WTC11 (cell line): ENCODE data around the gene SNTB2. TPM values are rescaled to one million over a fixed set of nuclear protein-coding genes. Genes with fewer than 3 reads are reported as not detected.

ENCODE experiments used
- ATAC-seq: fragments of 200-7000 bp; cut with Tn5 transposase; 2 replicates; pipeline ENCODE4 v1.10.0; 2021; ENCODE audit warnings: mild to moderate bottlenecking, moderate library complexity
- CTCF ChIA-PET: fragments of 300-600 bp; sonication (Branson Sonifier 250); formaldehyde crosslinking; loops from one replicate; lab custom pipeline; 2021; ENCODE audit warnings: antibody characterized with exemption; lab: Charles Lee
- POLR2A ChIA-PET: fragments of 350-600 bp; sonication (Branson Sonifier 250); formaldehyde crosslinking; loops from one replicate; lab custom pipeline; 2021; ENCODE audit warnings: antibody characterized with exemption; lab: Charles Lee
- DNase-seq: peaks from one replicate; pipeline ENCODE4 v3.0.0; 2021; ENCODE audit warnings: low spot score
- H3K27ac Mint-ChIP-seq: 2 replicates; pipeline ENCODE4 v1.8.0; 2021; ENCODE audit warnings: mixed read lengths
- H3K27me3 Mint-ChIP-seq: 2 replicates; pipeline ENCODE4 v1.8.0; 2021; ENCODE audit warnings: low read depth, mild to moderate bottlenecking, moderate library complexity, mixed read lengths
- H3K36me3 Mint-ChIP-seq: 2 replicates; pipeline ENCODE4 v1.8.0; 2021; ENCODE audit warnings: mixed read lengths
- H3K4me1 Mint-ChIP-seq: 2 replicates; pipeline ENCODE4 v1.8.0; 2022; ENCODE audit warnings: mixed read lengths
- H3K4me3 Mint-ChIP-seq: 2 replicates; pipeline ENCODE4 v1.8.0; 2021; ENCODE audit warnings: mild to moderate bottlenecking, moderate library complexity, mixed read lengths
- H3K9me3 Mint-ChIP-seq: 2 replicates; pipeline ENCODE4 v1.8.0; 2021; ENCODE audit warnings: mixed read lengths
- ARID4B ChIP-seq: sonication (generic); formaldehyde crosslinking; IDR thresholded peaks from 2 replicates; pipeline ENCODE4 v1.8.0; 2023; ENCODE audit warnings: missing genetic modification reagents, mild to moderate bottlenecking, borderline replicate concordance
- ATF1 ChIP-seq: sonication (generic); formaldehyde crosslinking; IDR thresholded peaks from 2 replicates; pipeline ENCODE4 v1.8.1; 2023; ENCODE audit warnings: mild to moderate bottlenecking, moderate library complexity, missing genetic modification reagents
- ATF2 ChIP-seq: sonication (generic); formaldehyde crosslinking; IDR thresholded peaks from 2 replicates; pipeline ENCODE4 v1.8.1; 2022; ENCODE audit warnings: low read depth, missing genetic modification reagents, borderline replicate concordance
- CREB1 ChIP-seq: sonication (generic); formaldehyde crosslinking; IDR thresholded peaks from 2 replicates; pipeline ENCODE4 v1.8.0; 2023; ENCODE audit warnings: mild to moderate bottlenecking, missing genetic modification reagents
- CREM ChIP-seq: sonication (generic); formaldehyde crosslinking; IDR thresholded peaks from 2 replicates; pipeline ENCODE4 v1.8.1; 2022; ENCODE audit warnings: mild to moderate bottlenecking, missing genetic modification reagents, moderate library complexity
- E2F5 ChIP-seq: sonication (generic); formaldehyde crosslinking; IDR thresholded peaks from 2 replicates; pipeline ENCODE4 v1.8.1; 2022; ENCODE audit warnings: mild to moderate bottlenecking, moderate library complexity, missing genetic modification reagents
- EMX1 ChIP-seq: fragments of 250-450 bp; sonication (Bioruptor Pico); IDR thresholded peaks from 2 replicates; pipeline ENCODE4 v1.8.0; 2021; ENCODE audit warnings: mild to moderate bottlenecking
- FOXK1 ChIP-seq: sonication (generic); formaldehyde crosslinking; IDR thresholded peaks from 2 replicates; pipeline ENCODE4 v1.8.0; 2022; ENCODE audit warnings: mild to moderate bottlenecking, moderate library complexity, missing genetic modification reagents
- FOXP4 ChIP-seq: sonication (generic); formaldehyde crosslinking; IDR thresholded peaks from 2 replicates; pipeline ENCODE4 v1.8.0; 2022; ENCODE audit warnings: mild to moderate bottlenecking, missing genetic modification reagents
- GRHL2 ChIP-seq: fragments of 250-450 bp; sonication (Bioruptor Pico); IDR thresholded peaks from 2 replicates; pipeline ENCODE4 v1.8.0; 2022; ENCODE audit warnings: mild to moderate bottlenecking, moderate library complexity; ENCODE audit not compliant: insufficient replicate concordance, severe bottlenecking
- NFATC4 ChIP-seq: fragments of 250-450 bp; sonication (Bioruptor Pico); IDR thresholded peaks from 2 replicates; pipeline ENCODE4 v1.9.0; 2021; ENCODE audit warnings: mild to moderate bottlenecking
- OVOL2 ChIP-seq: fragments of 250-450 bp; sonication (Bioruptor Pico); IDR thresholded peaks from 2 replicates; pipeline ENCODE4 v1.9.0; 2021; ENCODE audit warnings: mild to moderate bottlenecking, borderline replicate concordance
- TEAD1 ChIP-seq: sonication (generic); formaldehyde crosslinking; IDR thresholded peaks from 2 replicates; pipeline ENCODE4 v1.8.0; 2022; ENCODE audit warnings: mild to moderate bottlenecking, missing genetic modification reagents
- TP53 ChIP-seq: sonication (generic); formaldehyde crosslinking; IDR thresholded peaks from 2 replicates; pipeline ENCODE4 v1.8.1; 2023; ENCODE audit warnings: mild to moderate bottlenecking, missing genetic modification reagents
- ZMAT4 ChIP-seq: fragments of 250-450 bp; sonication (Bioruptor Pico); IDR thresholded peaks from 2 replicates; pipeline ENCODE4 v1.9.0; 2021; ENCODE audit warnings: mild to moderate bottlenecking
- ZNF121 ChIP-seq: sonication (generic); formaldehyde crosslinking; IDR thresholded peaks from 2 replicates; pipeline ENCODE4 v1.8.0; 2023; ENCODE audit warnings: missing genetic modification reagents
- ZNF416 ChIP-seq: fragments of 250-450 bp; sonication (Bioruptor Pico); IDR thresholded peaks from 2 replicates; pipeline ENCODE4 v1.9.0; 2021; ENCODE audit warnings: mild to moderate bottlenecking, inconsistent platforms
- total RNA-seq: library from RNA; stranded (reverse); gene quantifications from 3 replicates; pipeline ENCODE4 v1.2.3, GENCODE V29; 2021
- TF ChIP-seq, protein P1 (sequence below): sonication (generic); formaldehyde crosslinking; IDR thresholded peaks from 2 replicates; pipeline ENCODE4 v1.8.1; 2023; ENCODE audit warnings: mild to moderate bottlenecking, missing genetic modification reagents, moderate library complexity
- TF ChIP-seq, protein P2 (sequence below): sonication (generic); formaldehyde crosslinking; IDR thresholded peaks from 2 replicates; pipeline ENCODE4 v1.8.0; 2023; ENCODE audit warnings: missing genetic modification reagents
- TF ChIP-seq, protein P3 (sequence below): sonication (generic); formaldehyde crosslinking; IDR thresholded peaks from 2 replicates; pipeline ENCODE4 v1.8.1; 2023; ENCODE audit warnings: mild to moderate bottlenecking, moderate library complexity, missing genetic modification reagents
- TF ChIP-seq, protein P4 (sequence below): sonication (generic); formaldehyde crosslinking; IDR thresholded peaks from 2 replicates; pipeline ENCODE4 v1.8.1; 2023; ENCODE audit warnings: mild to moderate bottlenecking, missing genetic modification reagents

SNTB2 gene
- total RNA-seq, 1 experiment from 2014 or later = 23.7 TPM

DNA sequence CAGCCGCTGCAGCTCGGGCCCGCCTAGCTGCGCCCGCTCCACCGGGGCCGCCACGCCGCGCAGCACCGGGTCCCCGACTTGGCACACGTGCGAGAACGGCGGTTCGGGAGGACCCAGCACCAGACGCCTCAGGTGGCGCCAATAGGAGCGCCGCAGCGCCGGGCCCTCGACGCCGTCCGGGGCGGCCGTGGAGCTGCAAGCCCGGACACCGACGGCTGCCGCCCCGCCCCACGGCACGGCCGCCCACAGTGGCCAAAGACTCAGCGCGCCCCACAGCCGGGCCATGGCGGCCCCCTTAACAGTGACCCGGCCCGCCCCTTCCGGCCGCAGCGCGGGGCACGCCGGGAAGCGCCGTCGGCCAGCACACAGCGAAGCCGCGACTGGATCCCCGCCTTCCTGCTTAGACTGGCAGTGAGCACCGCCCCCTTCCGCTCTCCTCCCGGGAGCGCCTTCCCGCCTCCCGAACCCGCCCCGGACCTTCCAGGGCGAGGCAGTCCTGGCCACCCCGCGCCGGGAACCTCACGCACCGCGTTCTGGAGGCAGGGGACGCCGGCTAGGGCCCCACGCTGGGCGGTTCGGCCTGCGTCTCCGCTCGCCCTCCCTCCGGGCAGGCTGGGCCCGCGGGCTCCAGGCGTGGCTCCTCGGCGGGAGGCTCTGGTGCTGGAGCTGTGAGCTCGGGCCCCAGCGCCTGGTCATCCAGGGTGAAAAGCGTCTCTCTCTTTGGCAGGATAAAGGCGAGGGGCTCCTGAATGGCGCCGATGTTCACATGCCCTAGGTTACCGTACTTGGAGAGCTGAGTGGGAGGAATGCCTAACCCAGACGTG is 143.5 kb downstream of the SNTB2 start, which contains the start of gene PDF:
TSS of gene PDF (minus strand) at position 303 of the 824 bp plus-strand sequence. CDS start at position 285, 18 bp downstream.
- Mint-ChIP-seq H3K4me3 (peak within 1 kb of the TSS; percentile 85), H3K4me1 (peaks cover 22% of the 10 kb centered on the region), H3K36me3 (peaks cover 61% of the 10 kb centered on the region), H3K27ac (peak within 1 kb of the TSS; percentile 91; the same call in 1 of the 2 replicates), H3K9me3 (no peaks in the 10 kb centered on the region), H3K27me3 (no peaks in the 10 kb centered on the region)
- ChIA-PET POLR2A (interaction anchor here (0.5 to 1.1 kb wide), 9 partner anchors 8 to 1817 kb away, joined by 3 to 5 read pairs (median 3); partner anchors contain the start of genes COG8 and NIP7), CTCF (interaction anchor here (0.5 kb wide), 1 partner anchor 203 kb away, joined by 3 read pairs; no protein-coding TSS in a partner anchor)
- ATAC-seq = peak; percentile 96
- DNase-seq = peak; percentile 95
- TF ChIP-seq OVOL2 (peak; percentile 65; the same call in 1 of the 2 replicates), NFATC4 (CRISPR knock-in tag) (peak; percentile 93), FOXK1 (CRISPR knock-in tag) (peak; percentile 56), FOXP4 (CRISPR knock-in tag) (peak; percentile 36; the same call in 1 of the 2 replicates), ZNF416 (CRISPR knock-in tag) (peak; percentile 90), EMX1 (CRISPR knock-in tag) (peak; percentile 59; the same call in 1 of the 2 replicates), TP53 (CRISPR knock-in tag) (no peak), E2F5 (peak; percentile 97), CREM (CRISPR knock-in tag) (peak; percentile 57; the same call in 1 of the 2 replicates), ZNF121 (CRISPR knock-in tag) (peak; percentile 22; the same call in 1 of the 2 replicates), GRHL2 (no peak), ARID4B (no peak), ZMAT4 (CRISPR knock-in tag) (peak; percentile 94), ATF1 (0 out of 2 replicates have a peak, but pooled peaks have one; percentile 12), ATF2 (CRISPR knock-in tag) (no peak), CREB1 (peak; percentile 81; the same call in 1 of the 2 replicates), TEAD1 (CRISPR knock-in tag) (peak; percentile 42; the same call in 1 of the 2 replicates)
- TF ChIP-seq, protein P1, sequence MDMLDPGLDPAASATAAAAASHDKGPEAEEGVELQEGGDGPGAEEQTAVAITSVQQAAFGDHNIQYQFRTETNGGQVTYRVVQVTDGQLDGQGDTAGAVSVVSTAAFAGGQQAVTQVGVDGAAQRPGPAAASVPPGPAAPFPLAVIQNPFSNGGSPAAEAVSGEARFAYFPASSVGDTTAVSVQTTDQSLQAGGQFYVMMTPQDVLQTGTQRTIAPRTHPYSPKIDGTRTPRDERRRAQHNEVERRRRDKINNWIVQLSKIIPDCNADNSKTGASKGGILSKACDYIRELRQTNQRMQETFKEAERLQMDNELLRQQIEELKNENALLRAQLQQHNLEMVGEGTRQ (CRISPR knock-in tag) = peak; percentile 31; the same call in 1 of the 2 replicates
- TF ChIP-seq, protein P2, sequence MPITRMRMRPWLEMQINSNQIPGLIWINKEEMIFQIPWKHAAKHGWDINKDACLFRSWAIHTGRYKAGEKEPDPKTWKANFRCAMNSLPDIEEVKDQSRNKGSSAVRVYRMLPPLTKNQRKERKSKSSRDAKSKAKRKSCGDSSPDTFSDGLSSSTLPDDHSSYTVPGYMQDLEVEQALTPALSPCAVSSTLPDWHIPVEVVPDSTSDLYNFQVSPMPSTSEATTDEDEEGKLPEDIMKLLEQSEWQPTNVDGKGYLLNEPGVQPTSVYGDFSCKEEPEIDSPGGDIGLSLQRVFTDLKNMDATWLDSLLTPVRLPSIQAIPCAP (CRISPR knock-in tag) = no peak
- TF ChIP-seq, protein P3, sequence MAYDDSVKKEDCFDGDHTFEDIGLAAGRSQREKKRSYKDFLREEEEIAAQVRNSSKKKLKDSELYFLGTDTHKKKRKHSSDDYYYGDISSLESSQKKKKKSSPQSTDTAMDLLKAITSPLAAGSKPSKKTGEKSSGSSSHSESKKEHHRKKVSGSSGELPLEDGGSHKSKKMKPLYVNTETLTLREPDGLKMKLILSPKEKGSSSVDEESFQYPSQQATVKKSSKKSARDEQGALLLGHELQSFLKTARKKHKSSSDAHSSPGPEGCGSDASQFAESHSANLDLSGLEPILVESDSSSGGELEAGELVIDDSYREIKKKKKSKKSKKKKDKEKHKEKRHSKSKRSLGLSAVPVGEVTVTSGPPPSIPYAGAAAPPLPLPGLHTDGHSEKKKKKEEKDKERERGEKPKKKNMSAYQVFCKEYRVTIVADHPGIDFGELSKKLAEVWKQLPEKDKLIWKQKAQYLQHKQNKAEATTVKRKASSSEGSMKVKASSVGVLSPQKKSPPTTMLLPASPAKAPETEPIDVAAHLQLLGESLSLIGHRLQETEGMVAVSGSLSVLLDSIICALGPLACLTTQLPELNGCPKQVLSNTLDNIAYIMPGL (CRISPR knock-in tag) = peak; percentile 4
- TF ChIP-seq, protein P4, sequence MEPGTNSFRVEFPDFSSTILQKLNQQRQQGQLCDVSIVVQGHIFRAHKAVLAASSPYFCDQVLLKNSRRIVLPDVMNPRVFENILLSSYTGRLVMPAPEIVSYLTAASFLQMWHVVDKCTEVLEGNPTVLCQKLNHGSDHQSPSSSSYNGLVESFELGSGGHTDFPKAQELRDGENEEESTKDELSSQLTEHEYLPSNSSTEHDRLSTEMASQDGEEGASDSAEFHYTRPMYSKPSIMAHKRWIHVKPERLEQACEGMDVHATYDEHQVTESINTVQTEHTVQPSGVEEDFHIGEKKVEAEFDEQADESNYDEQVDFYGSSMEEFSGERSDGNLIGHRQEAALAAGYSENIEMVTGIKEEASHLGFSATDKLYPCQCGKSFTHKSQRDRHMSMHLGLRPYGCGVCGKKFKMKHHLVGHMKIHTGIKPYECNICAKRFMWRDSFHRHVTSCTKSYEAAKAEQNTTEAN = peak; percentile 60; the same call in 1 of the 2 replicates
